Measurements from ENCODE around the gene ANTXR2.

Gene ANTXR2

GRCh38 chr4:79917246-79917645 lies 155.8 kb downstream of the ANTXR2 start:
- Histone ChIP-seq H2AFZ (ENCODE audit: low read depth) (no peak overlapping the region), H4K20me1 (ENCODE audit: insufficient read depth) (no peaks in the 10 kb centered on the region), H3K4me2 (no peak overlapping the region), H3K79me2 (ENCODE audit: insufficient read depth, low read depth) (no peaks in the 10 kb centered on the region), H3K27me3 (ENCODE audit: insufficient read depth, low read depth) (no peaks in the 10 kb centered on the region), H3K4me3 (IDR thresholded peaks at IDR 0.05; ENCODE audit: insufficient read depth, low read depth, low read length) (no peak overlapping the region), H3K9ac (no peak overlapping the region), H3K36me3 (ENCODE audit: insufficient read depth) (no peaks in the 10 kb centered on the region), H3K4me1 (ENCODE audit: low read depth, poor library complexity, severe bottlenecking) (peaks cover 16% of the 10 kb centered on the region), H3K27ac (no peak overlapping the region)
- peak; percentile 77 for TF ChIP-seq CTCF (conservative IDR thresholded peaks at IDR 0.05; ENCODE audit: low read depth, low read length)

GRCh38 chr4:79915246-79915645 lies 157.8 kb downstream of the ANTXR2 start:
- Histone ChIP-seq H3K9ac (no peak overlapping the region), H3K79me2 (ENCODE audit: insufficient read depth, low read depth) (no peaks in the 10 kb centered on the region), H3K4me3 (IDR thresholded peaks at IDR 0.05; ENCODE audit: insufficient read depth, low read depth, low read length) (no peak overlapping the region), H2AFZ (ENCODE audit: low read depth) (no peak overlapping the region), H3K27ac (no peak overlapping the region), H3K4me2 (no peak overlapping the region), H3K4me1 (ENCODE audit: low read depth, poor library complexity, severe bottlenecking) (peaks cover 16% of the 10 kb centered on the region), H4K20me1 (ENCODE audit: insufficient read depth) (no peaks in the 10 kb centered on the region), H3K36me3 (ENCODE audit: insufficient read depth) (no peaks in the 10 kb centered on the region), H3K27me3 (ENCODE audit: insufficient read depth, low read depth) (no peaks in the 10 kb centered on the region)
- no peak for TF ChIP-seq CTCF (conservative IDR thresholded peaks at IDR 0.05; ENCODE audit: low read depth, low read length)

- TF ChIP-seq CTCF (conservative IDR thresholded peaks at IDR 0.05; ENCODE audit: low read depth, low read length): no peak
- Histone ChIP-seq H3K27ac (no peak overlapping the region), H3K4me3 (IDR thresholded peaks at IDR 0.05; ENCODE audit: insufficient read depth, low read depth, low read length) (no peak overlapping the region), H3K27me3 (ENCODE audit: insufficient read depth, low read depth) (no peaks in the 10 kb centered on the region), H3K4me2 (no peak overlapping the region), H3K79me2 (ENCODE audit: insufficient read depth, low read depth) (no peaks in the 10 kb centered on the region), H2AFZ (ENCODE audit: low read depth) (no peak overlapping the region), H3K4me1 (ENCODE audit: low read depth, poor library complexity, severe bottlenecking) (peaks cover 16% of the 10 kb centered on the region), H3K9ac (no peak overlapping the region), H4K20me1 (ENCODE audit: insufficient read depth) (no peaks in the 10 kb centered on the region), H3K36me3 (ENCODE audit: insufficient read depth) (no peaks in the 10 kb centered on the region)
Measured at GRCh38 chr4:79913581-79913980, 159.4 kb downstream of the ANTXR2 start.

- no peak overlapping the region for H2AFZ ChIP-seq (ENCODE audit: low read depth)
- no peaks in the 10 kb centered on the region for H4K20me1 ChIP-seq (ENCODE audit: insufficient read depth)
- no peak overlapping the region for H3K4me3 ChIP-seq (IDR thresholded peaks at IDR 0.05; ENCODE audit: insufficient read depth, low read depth, low read length)
- H3K79me2 ChIP-seq (ENCODE audit: insufficient read depth, low read depth): no peaks in the 10 kb centered on the region
- no peak overlapping the region for H3K27ac ChIP-seq
- H3K27me3 ChIP-seq (ENCODE audit: insufficient read depth, low read depth): no peaks in the 10 kb centered on the region
- no peaks in the 10 kb centered on the region for H3K4me1 ChIP-seq (ENCODE audit: low read depth, poor library complexity, severe bottlenecking)
- H3K4me2 ChIP-seq: no peak overlapping the region
- no peaks in the 10 kb centered on the region for H3K36me3 ChIP-seq (ENCODE audit: insufficient read depth)
- no peak overlapping the region for H3K9ac ChIP-seq
- TF ChIP-seq CTCF (conservative IDR thresholded peaks at IDR 0.05; ENCODE audit: low read depth, low read length): no peak
Measured at GRCh38 chr4:79907001-79907400, 166.0 kb downstream of the ANTXR2 start.

All from KMS-11 (cell line).